HUDEP-2 (cell line): ENCODE measurements around the gene PTPRN2.

Experiments used
- DNase-seq, 76 experiments: peaks; one replicate each; lab custom pipeline; 2025; ENCODE audit not compliant: unreplicated experiment in 76 of 76; lab: John Stamatoyannopoulos, UW

PTPRN2 gene

DNA sequence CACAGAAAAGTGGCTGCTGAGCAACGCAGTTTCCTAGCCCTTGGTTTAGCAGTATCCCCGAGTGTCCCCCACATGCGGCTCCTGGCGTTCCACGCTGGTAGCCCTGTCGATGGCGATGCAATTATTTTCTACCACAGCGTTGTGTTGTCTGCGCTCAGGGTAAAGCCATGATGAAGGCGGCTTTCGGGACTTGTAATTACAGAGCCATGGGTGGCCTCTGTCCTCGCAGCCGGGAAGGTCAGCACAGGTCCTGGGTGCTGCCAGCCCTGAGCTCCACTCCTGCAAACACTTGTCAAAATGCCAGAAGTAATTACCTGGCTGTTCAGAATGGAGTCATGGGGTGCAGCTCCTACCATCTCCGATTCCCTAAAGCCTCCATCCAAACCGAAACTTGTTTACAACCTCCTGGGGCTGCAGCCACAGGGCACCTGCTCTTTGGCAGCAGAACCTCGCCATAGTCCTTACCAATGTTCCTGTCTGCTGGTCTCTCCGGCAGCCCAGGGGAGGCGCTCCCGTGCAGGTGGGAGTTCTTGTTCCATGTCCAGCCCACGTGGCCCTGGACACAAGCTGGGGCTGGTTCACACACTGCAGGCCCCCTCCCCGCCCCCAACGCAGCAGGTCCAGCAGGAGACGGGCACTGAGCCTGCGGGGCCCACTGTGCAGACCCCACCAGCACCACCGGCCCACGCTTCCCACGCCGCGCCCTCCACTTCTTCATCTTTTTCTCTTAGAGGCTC, 512.6 kb downstream of the PTPRN2 start:
- no peak for DNase-seq

DNA sequence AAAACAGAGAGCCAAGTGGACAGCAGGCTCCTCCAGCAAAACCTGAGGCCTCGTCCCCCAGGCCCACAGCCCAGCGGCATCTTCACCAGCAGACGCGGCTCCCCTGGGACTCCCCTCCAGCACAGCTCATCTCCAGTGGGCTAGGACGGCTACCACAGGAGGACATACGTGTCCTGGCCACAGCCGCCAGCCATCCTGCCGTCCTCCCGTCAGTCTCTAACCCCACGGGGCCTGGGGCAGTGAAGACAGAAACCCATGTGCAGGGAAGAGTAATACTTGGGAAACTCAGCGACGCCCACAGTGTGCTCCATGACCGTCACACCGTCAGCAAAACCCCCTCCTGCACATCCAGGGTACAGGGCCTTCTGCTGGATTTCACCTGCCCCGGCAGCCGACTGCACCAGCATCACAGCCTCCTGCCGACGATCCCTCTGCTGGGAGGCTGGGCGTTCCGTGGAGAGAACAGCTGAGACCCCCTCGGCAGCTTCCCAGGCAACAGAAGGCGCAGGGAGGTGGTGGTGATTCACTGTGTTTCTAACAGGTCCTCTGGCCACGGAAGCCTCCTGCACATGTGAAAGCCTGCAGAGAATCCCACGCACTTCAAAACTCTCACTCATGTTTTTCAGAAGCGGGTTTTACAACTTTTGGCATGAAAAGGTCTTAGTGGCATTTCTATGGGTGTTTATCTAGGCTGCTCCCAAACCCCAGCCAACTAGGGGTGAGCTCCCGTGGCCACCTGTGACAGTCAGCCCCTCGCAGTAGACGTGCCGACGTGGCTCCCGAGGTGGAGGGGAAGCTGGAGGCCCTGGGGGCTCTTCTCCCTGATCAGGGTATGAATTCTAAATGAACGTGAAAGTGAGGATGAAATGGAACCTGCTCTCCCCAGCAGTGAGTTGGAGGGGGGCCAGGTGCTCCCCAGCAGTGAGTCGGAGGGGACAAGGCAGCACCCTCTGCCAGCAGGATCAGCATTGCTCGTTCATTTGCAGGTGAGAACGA, 513.5 kb downstream of the PTPRN2 start:
- DNase-seq: no peak

DNA sequence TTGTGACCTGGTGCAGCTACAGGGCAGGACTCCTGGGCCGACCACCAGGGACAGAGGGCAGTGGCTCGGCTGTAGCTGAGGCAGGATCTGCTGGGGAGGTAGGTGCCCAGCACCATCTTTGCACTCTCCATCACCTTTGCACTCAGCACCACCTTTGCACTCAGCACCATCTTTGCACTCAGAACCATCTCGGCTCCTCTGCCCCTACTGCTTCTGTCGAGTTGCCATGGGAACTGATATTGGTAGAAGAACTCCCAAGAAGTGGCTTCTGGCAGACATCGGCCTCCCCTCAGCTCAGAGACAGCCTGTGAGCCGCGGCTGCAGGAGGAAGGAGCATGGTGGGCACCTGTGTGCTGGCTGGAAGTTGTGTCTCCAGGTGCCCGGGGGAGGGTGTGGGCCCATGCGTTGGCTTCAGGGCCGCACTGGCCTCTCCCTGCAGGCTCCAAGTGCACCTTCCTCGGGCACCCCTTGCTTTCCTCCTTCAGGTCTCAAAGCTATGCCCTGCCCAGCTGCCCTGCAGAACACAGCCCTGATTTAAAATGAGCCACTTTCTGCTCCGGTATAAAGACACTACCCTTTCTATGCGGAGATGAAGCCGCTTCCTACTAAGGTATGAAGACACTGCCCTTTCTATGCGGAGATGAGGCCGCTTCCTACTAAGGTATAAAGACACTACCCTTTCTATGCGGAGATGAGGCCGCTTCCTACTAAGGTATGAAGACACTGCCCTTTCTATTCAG, 514.5 kb downstream of the PTPRN2 start:
- DNase-seq: no peak

DNA sequence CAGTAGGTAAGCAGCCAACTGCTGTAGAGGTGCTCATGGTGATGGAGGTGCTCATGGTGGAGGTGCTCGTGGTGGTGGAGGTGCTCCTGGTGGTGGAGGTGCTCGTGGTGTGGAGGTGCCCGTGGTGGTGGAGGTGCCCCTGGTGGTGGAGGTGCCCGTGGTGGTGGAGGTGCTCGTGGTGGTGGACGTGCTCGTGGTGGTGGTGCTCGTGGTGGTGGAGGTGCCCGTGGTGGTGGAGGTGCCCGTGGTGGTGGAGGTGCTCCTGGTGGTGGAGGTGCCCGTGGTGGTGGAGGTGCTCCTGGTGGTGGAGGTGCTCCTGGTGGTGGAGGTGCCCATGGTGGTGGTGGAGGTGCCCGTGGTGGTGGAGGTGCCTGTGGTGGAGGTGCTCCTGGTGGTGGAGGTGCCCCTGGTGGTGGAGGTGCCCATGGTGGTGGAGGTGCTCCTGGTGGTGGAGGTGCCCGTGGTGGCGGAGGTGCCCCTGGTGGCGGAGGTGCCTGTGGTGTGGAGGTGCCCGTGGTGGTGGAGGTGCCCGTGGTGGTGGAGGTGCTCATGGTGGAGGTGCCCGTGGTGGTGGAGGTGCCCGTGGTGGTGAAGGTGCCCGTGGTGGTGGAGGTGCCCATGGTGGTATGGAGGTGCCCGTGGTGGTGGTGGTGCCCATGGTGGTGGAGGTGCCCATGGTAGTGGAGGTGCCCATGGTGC, 517.3 kb downstream of the PTPRN2 start:
- DNase-seq: no peak

DNA sequence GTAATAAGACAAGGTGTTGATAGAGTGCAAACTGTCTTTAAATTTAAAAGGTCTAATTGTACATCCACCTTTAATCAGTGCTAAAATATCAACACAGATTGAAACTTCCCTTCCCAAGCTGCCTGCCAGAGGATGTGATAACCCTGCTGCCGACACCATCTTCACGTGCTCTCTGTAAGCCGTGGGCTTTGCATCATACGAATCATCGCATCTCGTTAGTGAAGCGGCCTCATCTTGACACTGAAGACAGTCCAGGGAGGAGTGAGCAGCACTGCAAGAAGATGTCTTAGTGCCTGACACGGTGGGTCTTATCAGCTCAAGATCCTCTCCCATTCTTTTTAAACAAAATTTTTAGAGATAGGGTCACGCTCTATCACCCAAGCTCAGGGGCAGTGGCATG, 518.8 kb downstream of the PTPRN2 start:
- DNase-seq: no peak

DNA sequence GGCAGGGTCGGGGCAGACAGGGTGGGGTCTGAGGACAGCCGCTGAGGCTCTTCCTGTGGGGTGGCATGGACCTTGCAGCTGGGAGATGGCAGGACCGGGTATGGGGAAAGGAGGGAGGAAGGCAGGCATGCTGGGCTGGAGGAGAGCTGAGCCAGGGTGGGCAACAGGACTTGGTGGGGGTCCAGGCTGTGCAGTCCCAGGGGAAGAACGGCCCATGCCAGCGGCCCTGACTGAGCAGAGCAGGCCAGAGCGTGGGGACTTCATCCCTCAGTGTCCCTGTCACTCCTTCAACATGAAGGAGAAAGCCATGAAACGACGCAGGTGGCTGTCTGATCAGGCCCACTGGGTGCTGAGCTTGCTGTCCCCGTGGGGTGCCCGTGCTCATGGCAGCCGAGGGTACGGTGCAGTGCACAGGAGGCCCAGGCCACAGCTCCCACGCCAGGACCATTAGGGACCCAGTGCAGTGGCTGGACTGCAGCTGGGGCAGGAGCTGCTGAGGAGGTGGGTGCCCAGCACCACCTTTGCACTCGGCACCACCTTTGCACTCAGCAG, 519.6 kb downstream of the PTPRN2 start:
- no peak for DNase-seq

DNA sequence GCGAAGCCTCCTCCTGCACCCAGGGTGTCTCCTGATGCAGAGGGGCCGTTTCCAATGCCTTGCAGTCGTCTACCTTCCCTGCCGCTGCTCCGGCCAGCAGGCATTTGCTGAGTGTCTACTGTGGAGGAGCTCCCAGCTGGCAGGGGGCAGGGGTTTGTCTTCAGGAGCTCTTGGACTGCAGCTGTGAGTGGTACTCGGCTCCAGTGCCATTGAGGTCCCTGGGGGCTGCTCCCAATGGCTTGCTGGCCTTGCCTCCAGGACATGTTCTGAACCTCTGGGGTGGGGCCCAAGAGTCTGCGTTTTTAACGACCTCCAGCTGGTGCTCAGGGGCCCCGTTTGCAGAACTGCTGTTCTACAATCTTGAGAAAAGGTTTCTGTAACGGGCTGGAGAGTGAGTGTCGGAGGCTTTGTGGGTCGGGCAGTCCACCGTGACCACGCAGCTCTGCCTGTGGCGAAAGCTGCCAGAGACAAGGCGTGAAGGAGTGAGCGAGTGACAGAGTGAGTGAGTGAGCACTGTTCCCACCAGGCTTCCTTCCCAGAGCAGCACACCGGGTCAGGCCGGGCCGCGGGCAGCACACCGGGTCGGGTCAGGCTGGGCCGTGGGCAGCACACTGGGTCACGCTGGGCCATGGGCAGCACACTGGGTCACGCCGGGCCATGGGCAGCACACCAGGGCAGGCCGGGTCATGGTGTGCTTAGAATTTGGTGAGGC, 520.2 kb downstream of the PTPRN2 start:
- no peak for DNase-seq

DNA sequence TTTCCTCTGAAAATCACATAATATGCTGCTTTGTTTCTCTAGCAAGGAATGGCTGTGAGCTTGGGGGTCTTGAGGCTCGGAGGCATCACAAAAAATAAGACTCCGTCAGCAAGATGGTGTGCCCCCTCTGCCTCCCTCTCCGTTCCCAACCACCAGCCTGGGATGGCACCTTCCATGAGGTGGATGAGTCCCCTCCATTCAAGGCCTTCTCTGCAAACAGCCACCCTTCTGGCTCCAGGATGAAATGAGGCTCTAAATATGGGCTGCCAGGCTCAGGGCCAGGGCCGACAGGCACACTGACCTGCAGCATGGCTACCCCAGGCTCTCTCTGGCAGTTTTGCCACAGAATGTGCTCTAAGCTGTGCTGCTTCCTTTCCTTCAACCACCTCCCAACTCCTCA, 521.5 kb downstream of the PTPRN2 start:
- no peak for DNase-seq

DNA sequence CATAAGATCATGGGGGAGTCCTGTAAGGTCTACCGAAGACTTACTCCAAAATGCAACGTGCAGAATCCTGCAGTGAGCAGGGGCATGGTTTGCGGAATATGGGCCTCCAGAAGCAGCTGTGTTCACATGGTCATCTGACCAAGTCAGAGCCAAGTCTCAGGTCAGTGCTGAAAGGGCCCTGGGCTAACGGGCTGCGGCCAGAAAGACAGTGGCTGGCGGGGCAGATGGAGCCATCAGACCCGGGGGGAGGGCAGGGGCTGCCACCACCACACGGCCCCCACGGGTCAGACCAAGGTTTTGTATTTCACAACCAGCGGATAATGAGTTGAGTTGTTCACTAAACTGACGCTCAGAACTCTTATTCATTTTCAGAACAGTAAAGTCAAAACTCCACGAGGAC, 522.3 kb downstream of the PTPRN2 start:
- no peak for DNase-seq

DNA sequence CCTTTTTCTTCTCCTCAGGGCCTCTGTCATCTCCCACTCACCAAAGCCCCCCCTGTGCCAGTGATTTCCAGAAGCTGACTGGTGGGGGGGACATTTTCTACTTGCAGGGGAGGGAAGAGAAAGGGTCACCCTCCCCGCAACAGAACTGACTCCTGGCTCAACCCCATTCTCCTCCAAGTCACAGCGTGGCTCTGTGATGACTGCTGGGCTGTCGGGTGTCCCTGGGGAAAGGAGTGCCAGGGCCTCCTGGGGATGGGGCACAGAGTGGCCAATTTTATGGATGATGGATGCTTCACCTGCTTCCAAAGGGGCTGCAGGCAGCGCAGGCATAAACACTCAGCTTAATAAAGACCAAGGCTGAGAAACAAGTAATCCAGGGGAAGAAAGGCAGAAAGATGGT, 523.0 kb downstream of the PTPRN2 start:
- DNase-seq: no peak

DNA sequence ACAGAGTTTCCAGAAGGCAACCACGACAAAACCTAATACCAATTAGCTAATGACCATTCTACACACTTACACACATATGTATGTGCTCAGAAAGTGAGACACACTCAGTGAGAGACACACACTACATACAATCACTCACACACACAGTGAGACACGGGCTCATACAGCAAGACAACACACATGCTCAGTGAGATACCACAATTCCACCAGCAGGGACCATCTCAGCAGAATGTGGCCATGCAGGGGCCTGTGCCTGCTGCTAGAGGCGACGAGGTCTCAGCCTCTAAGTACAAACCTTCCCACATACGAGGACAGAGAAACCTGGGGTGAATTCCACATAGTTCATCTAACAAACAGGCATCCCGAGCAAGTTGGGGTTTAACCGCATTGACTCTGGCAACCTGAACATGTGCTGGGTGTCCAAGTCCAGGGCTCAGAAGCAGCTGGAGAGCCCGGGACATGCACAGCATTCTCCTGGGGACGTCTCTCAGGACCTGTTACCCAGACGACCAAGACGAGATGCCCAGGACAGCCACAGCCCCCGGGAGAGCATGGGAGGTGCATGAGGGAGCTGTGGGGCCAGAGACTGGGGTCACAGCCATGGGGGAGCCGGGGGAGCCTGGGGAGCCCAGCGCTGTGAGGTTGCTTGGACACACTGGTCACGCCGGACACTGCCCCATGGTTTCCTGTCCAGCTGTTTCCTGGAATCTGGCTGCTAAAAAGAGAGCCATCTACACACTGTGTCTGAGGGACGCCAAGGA, 523.6 kb downstream of the PTPRN2 start:
- no peak for DNase-seq

DNA sequence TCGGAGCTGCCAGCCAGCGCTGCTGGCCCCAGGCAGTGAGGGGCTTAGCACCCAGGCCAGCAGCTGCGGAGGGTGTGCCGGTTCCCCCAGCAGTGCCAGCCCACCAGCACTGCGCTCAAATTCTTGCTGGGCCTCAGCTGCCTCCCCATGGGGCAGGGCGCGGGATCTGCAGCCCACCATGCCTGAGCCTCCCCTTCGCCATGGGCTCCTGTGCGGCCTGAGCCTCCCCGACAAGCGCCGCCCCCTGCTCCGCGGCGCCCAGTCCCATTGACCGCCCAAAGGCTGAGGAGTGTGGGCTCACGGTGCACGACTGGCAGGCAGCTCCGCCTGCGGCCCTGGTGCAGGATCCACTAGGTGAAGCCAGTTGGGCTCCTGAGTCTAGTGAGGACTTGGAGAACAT, 525.0 kb downstream of the PTPRN2 start:
- DNase-seq: no peak

DNA sequence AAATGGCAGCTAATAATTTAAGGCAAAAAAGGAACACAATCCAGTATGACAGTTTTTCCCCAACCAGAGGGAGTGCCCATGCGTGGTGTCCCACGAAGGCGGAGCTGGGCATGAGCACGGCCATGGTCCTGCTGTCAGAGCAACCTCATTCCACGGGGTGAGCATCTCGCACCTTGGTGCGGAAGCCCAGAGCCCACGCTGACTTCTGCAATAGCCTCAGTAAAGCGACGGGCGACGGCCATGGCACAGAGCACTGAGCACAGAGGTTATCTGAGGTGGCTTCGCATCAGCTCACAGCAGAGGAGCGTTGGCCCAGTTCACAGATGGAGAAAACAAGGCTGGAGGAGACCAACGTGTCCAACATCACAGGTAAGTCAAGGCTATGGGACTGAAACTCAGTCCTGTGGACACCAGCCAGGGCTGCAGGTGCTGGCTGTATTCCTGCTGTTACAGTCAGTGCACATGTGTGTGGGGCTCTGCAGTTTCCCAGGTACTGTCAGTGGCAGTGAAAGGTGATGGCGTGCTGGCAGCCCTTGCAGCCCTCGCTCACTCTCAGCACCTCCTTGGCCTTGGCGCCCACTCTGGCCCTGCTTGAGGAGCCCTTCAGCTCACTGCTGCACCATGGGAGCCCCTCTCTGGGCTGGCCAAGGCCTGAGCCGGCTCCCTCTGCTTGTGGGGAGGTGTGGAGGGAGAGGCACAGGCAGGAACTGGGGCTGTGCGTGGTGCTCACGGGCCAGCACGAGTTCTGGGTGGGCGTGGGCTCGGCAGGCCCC, 525.6 kb downstream of the PTPRN2 start:
- no peak for DNase-seq

DNA sequence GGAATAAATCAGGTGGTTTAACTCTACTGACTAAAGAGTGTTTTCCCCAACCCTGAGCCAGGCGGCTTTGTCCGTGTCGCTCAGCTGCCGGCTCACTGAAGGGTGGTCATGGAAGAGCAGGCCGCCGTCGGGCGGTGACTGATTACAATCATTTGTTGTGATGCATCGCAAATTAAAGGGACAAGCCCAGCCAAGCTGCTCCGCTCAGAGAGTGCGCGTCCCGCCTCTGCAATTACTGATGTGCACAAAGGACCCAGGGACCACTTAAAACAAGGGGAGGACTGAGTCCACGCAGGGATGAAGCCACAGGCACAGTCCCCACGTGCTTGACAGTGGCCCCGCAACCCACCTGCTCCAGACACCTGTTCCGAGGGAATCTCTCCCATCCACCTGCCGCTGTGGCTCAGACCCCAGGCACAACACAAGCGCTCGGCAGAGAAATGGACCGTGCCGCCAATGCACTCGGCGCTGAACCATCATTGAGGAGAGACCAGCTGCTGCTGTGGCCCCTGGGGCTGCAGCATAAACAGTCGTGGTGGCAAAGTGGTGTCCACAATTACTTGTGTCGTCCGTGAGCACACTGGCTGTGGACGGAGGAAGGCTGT, 526.5 kb downstream of the PTPRN2 start:
- DNase-seq: no peak

DNA sequence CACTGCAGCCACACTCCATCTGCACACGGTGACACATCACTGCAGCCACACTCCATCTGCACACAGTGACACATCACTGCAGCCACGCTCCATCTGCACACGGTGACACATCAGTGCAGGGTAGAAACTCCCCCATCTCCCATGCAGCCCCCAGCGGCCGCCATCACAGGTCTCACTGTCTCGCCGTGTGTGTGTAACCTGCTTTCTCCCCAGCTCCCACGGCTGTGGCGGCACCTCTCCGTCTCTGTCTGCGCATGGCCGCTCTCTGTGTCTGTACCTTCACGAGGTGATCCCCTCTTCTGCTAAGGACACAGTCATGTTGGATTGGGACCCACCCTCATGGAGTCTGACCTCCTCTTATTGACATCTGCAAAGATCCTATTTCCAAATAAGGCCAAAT, 527.4 kb downstream of the PTPRN2 start:
- no peak for DNase-seq

DNA sequence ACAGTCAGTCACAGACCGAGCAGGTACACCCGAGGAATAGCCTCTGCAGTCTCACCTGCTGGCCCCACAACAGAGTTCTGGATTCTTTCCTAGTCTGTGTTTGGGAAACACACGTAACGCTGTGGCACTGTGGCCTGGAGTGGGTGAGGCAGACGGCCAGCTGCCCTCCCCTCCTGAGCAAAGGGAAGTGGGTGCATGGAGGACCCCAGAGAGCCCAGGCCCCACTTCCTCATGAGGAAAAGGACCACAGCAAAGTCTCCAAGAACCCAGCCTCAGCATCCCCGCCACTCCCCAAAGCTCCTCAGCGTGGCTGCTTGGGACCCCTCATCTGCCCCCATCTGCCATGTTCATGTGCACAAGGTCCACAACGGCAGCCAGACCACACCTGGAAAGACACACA, 530.2 kb downstream of the PTPRN2 start:
- DNase-seq: no peak

DNA sequence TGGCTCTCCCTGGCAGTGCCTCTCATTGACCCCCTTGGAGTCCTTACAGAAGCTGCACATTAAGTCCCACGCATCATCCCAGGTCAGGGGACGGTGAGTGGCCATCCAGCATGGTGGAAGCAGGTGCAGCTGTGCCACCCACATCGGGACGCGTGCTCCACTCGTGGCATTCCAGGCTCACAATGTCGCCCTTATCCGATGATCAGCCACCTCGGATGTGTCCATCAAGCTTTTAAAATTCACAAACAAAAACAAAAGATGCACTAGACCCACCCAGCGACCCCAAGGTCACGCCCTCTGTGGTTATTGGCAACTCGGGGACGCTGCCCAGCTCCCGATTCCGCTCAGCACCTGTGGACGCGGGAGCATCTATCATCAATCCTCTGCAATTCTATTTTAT, 530.9 kb downstream of the PTPRN2 start:
- DNase-seq: no peak
